Esophagus (tissue), 2 donors: ENCODE data around the gene TNFSF15. TPM values are rescaled to one million over a fixed set of nuclear protein-coding genes. Genes with fewer than 3 reads are reported as not detected.

Experiments
- H3K27ac ChIP-seq, 2 donors: one replicate each; pipeline ENCODE4 v1.5.1; 2013; ENCODE audit warnings: low read depth in 2 of 2, mild to moderate bottlenecking in 2 of 2, inconsistent platforms in 1 of 2, low read length in 1 of 2, moderate library complexity in 1 of 2
- H3K27me3 ChIP-seq, 2 donors: one replicate each; pipeline ENCODE4 v1.6.1; 2013; ENCODE audit warnings: low read length in 2 of 2, control low read depth in 1 of 2, mild to moderate bottlenecking in 1 of 2; ENCODE audit not compliant: insufficient read depth in 2 of 2, control insufficient read depth in 1 of 2
- H3K36me3 ChIP-seq, 2 donors: one replicate each; pipeline ENCODE4 v1.6.1; 2013; ENCODE audit warnings: low read length in 1 of 2; ENCODE audit not compliant: control insufficient read depth in 2 of 2, insufficient read depth in 2 of 2
- H3K4me1 ChIP-seq, 2 donors: one replicate each; pipeline ENCODE4 v1.6.1; 2013; ENCODE audit warnings: low read length in 1 of 2; ENCODE audit not compliant: control insufficient read depth in 2 of 2, insufficient read depth in 2 of 2
- H3K4me3 ChIP-seq, 2 donors: one replicate each; pipeline ENCODE4 v1.5.1; 2013; ENCODE audit warnings: low read length in 2 of 2, mild to moderate bottlenecking in 2 of 2, low read depth in 1 of 2, moderate library complexity in 1 of 2
- H3K9me3 ChIP-seq, 2 donors: one replicate each; pipeline ENCODE4 v1.6.1; 2013; ENCODE audit warnings: mild to moderate bottlenecking in 2 of 2, low read depth in 1 of 2, low read length in 1 of 2, moderate library complexity in 1 of 2; ENCODE audit not compliant: control insufficient read depth in 2 of 2, insufficient read depth in 1 of 2
- WGBS, 2 donors: extraction: QIAGEN DNeasy Blood & Tissue Kit; methylation state at CpG; one replicate each; pipeline ENCODE4 v1.1.7; 2013; 5-methylcytosine and 5-hydroxymethylcytosine counted together
- polyA plus RNA-seq, 2 donors: library from polyadenylated mRNA; stranded (reverse); fragments of 200-250 nt; gene quantifications; one replicate each; pipeline ENCODE4 v1.2.3, GENCODE V29; 2013
- donor health status: healthy with polysubstance abuse.
- donor health status: Bipolar disorder and iron deficiency.

The TNFSF15 gene
- polyA plus RNA-seq = under 1 TPM; 0.75 to 0.79 TPM

- 21 to 24% methylated on average over 8 of the region's 8 CpGs for WGBS, 2 donors
- no peaks in the 10 kb centered on the region for H3K36me3 ChIP-seq
- H3K9me3 ChIP-seq = no peaks in the 10 kb centered on the region
- H3K27ac ChIP-seq = peak within 1 kb of the TSS; percentile 89
- no peaks in the 10 kb centered on the region for H3K27me3 ChIP-seq
- H3K4me1 ChIP-seq = peaks cover 4% of the 10 kb centered on the region in 2 donors
- peak within 1 kb of the TSS in 1 of 2 donors; percentile 4 for H3K4me3 ChIP-seq
Measured at GRCh38 chr9:114805670-114806525, at the start of gene TNFSF15. Gene TNFSF15, minus strand, starts transcription at chr9:114806039. Its CDS starts 27 bp downstream, at chr9:114806012.

GRCh38 chr9:114855488-114855887 lies 49.6 kb upstream of the TNFSF15 start:
- H3K27ac ChIP-seq = no peak overlapping the region
- no peaks in the 10 kb centered on the region for H3K27me3 ChIP-seq
- H3K4me3 ChIP-seq = no peak overlapping the region
- no peaks in the 10 kb centered on the region for H3K4me1 ChIP-seq
- H3K36me3 ChIP-seq = no peaks in the 10 kb centered on the region
- no peaks in the 10 kb centered on the region for H3K9me3 ChIP-seq
- 34 to 37% methylated on average over 2 of the region's 2 CpGs for WGBS, 2 donors

- H3K9me3 ChIP-seq = no peaks in the 10 kb centered on the region
- no peaks in the 10 kb centered on the region for H3K4me1 ChIP-seq
- no peaks in the 10 kb centered on the region for H3K36me3 ChIP-seq
- H3K4me3 ChIP-seq = no peak overlapping the region
- H3K27me3 ChIP-seq = no peaks in the 10 kb centered on the region
- no peak overlapping the region for H3K27ac ChIP-seq
- 89 to 93% methylated on average over 7 of the region's 7 CpGs for WGBS, 2 donors
Measured at GRCh38 chr9:114854736-114855355, 49.0 kb upstream of the TNFSF15 start.

GRCh38 chr9:114853071-114853855 lies 47.4 kb upstream of the TNFSF15 start:
- Histone ChIP-seq H3K27ac (no peak overlapping the region), H3K9me3 (no peaks in the 10 kb centered on the region), H3K36me3 (no peaks in the 10 kb centered on the region), H3K27me3 (no peaks in the 10 kb centered on the region), H3K4me1 (no peaks in the 10 kb centered on the region), H3K4me3 (no peak overlapping the region)
- 85 to 90% methylated on average over 3 of the region's 3 CpGs for WGBS, 2 donors

- H3K4me1 ChIP-seq = no peaks in the 10 kb centered on the region
- 42 to 54% methylated on average over 4 of the region's 4 CpGs for WGBS, 2 donors
- H3K27ac ChIP-seq = no peak overlapping the region
- no peak overlapping the region for H3K4me3 ChIP-seq
- H3K36me3 ChIP-seq = no peaks in the 10 kb centered on the region
- H3K9me3 ChIP-seq = no peaks in the 10 kb centered on the region
- H3K27me3 ChIP-seq = no peaks in the 10 kb centered on the region
Measured at GRCh38 chr9:114852050-114852594, 46.3 kb upstream of the TNFSF15 start.

GRCh38 chr9:114851306-114851705 lies 45.5 kb upstream of the TNFSF15 start:
- Histone ChIP-seq H3K9me3 (no peaks in the 10 kb centered on the region), H3K36me3 (no peaks in the 10 kb centered on the region), H3K27me3 (no peaks in the 10 kb centered on the region), H3K4me1 (no peaks in the 10 kb centered on the region), H3K27ac (no peak overlapping the region), H3K4me3 (no peak overlapping the region)
- 74 to 77% methylated on average over 3 of the region's 3 CpGs for WGBS, 2 donors

- Histone ChIP-seq H3K9me3 (no peaks in the 10 kb centered on the region), H3K4me1 (no peaks in the 10 kb centered on the region), H3K4me3 (no peak overlapping the region), H3K27ac (no peak overlapping the region), H3K36me3 (no peaks in the 10 kb centered on the region), H3K27me3 (no peaks in the 10 kb centered on the region)
- 66 to 68% methylated on average over 2 of the region's 2 CpGs for WGBS, 2 donors
Measured at GRCh38 chr9:114850871-114851270, 45.0 kb upstream of the TNFSF15 start.

GRCh38 chr9:114849450-114849849 lies 43.6 kb upstream of the TNFSF15 start:
- Histone ChIP-seq H3K4me3 (no peak overlapping the region), H3K4me1 (no peaks in the 10 kb centered on the region), H3K27me3 (no peaks in the 10 kb centered on the region), H3K9me3 (no peaks in the 10 kb centered on the region), H3K36me3 (no peaks in the 10 kb centered on the region), H3K27ac (no peak overlapping the region)
- 51 to 52% methylated on average over 2 of the region's 2 CpGs for WGBS, 2 donors
